Natural killer cell treated with Interleukin-12 subunit alpha and Interleukin-12 subunit beta and Interleukin-15 and Interleukin-18, amount 100 ng/mL, for 72 hours (primary cell): ENCODE results near the gene INSC. TPM values are rescaled to one million over a fixed set of nuclear protein-coding genes. Genes with fewer than 3 reads are reported as not detected.

Experiments
- ATAC-seq, 2 donors: fragments of 150-1000 bp; cut with Tn5 transposase in 1 of 2; sonication (Bioruptor Pico), chemical (Tn5 transposase) in 1 of 2; 2 replicates each; pipeline ENCODE4 v1.10.0; 2021
- DNase-seq: peaks from one replicate; pipeline ENCODE4 v3.0.0; 2022; ENCODE audit warnings: low spot score
- H3K27ac Mint-ChIP-seq, 2 donors: 1 replicate in 1 of 2; 2 replicates in 1 of 2; pipeline ENCODE4 v1.8.0; 2022; ENCODE audit warnings: mixed read lengths in 2 of 2, mild to moderate bottlenecking in 1 of 2, moderate library complexity in 1 of 2
- H3K27me3 Mint-ChIP-seq, 2 donors: 1 replicate in 1 of 2; 2 replicates in 1 of 2; pipeline ENCODE4 v1.8.0; 2022; ENCODE audit warnings: mixed read lengths in 2 of 2
- H3K36me3 Mint-ChIP-seq: one replicate; pipeline ENCODE4 v1.8.0; 2022; ENCODE audit warnings: mixed read lengths
- H3K4me1 Mint-ChIP-seq, 2 donors: 1 replicate in 1 of 2; 2 replicates in 1 of 2; pipeline ENCODE4 v1.8.0; 2022; ENCODE audit warnings: low read depth in 2 of 2, mixed read lengths in 2 of 2, mild to moderate bottlenecking in 1 of 2
- H3K4me3 Mint-ChIP-seq: one replicate; pipeline ENCODE4 v1.8.0; 2022; ENCODE audit warnings: mixed read lengths
- H3K9me3 Mint-ChIP-seq: 2 replicates; pipeline ENCODE4 v1.8.0; 2022; ENCODE audit warnings: mixed read lengths
- total RNA-seq, 2 donors: library from RNA; stranded (reverse); gene quantifications; one replicate each; pipeline ENCODE4 v1.2.3, GENCODE V29; 2022

The INSC gene
- total RNA-seq, 2 donors from 2014 or later: 0.55 TPM; not detected in 1

DNA sequence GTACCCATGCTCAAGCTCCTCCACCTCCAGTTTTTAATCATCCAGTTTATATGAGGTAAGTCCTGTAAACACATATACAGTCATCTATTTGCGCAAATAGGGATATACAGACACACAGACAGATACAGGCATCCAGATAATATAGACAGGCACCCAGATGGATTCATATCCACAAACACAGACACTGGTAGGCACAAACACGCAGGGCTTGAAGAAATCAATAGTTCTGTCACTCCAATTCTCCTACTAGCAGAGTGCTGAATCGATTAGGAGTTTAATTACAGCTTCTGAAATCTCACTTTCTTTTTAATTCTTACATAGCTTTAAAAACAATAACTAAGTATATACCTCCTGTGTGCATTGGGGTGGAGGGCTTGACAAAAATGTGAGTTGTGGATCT is 56.0 kb downstream of the INSC start:
- no peaks in the 10 kb centered on the region for H3K36me3 Mint-ChIP-seq
- no peaks in the 10 kb centered on the region for H3K9me3 Mint-ChIP-seq
- H3K4me3 Mint-ChIP-seq: no peak overlapping the region
- DNase-seq (no peak), ATAC-seq (no peak)
- H3K27ac Mint-ChIP-seq: no peak overlapping the region
- peaks cover 21 to 34% of the 10 kb centered on the region in 2 donors for H3K27me3 Mint-ChIP-seq
- no peaks in the 10 kb centered on the region for H3K4me1 Mint-ChIP-seq

DNA sequence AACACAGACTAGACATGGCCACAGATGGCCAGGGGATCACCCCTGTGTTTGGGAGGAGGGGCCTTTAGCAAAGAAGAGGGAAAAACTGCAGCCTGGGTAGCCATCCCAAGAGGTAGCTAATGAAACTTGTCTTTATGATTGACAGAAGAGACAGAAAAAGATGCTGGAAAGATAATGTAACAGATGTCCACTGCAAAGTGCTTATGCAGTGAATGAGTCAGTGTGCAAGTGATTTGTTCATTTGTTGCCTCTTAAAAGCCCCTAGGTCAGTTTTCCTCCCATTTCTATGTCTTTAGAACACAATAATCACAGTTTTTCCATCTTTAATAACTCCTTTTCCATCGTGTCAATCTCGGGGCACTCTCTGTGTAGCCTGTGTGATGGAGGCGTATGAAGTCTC is 57.2 kb downstream of the INSC start:
- Mint-ChIP-seq H3K27ac (no peak overlapping the region), H3K4me3 (no peak overlapping the region), H3K4me1 (no peaks in the 10 kb centered on the region), H3K9me3 (no peaks in the 10 kb centered on the region), H3K36me3 (no peaks in the 10 kb centered on the region), H3K27me3 (peaks cover 21 to 34% of the 10 kb centered on the region in 2 donors)
- no peak for DNase-seq
- no peak for ATAC-seq

DNA sequence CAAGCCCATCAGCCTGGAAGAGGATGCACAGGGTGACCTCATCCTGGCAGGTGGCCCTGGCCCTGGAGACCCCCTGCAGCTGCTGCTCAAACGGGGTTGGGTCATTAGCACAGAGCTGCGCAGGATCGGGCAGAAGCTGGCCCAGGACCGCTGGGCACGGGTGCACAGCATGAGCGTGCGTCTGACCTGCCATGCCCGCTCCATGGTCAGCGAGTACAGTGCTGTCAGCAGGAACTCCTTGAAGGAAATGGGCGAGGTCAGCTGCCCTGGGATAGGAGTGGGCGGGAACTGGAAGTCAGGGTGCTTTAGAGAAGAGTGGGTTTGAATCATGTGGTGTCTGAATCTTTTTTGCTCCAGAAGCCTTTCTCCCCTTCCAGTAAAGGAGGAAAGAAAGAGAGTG is 61.1 kb downstream of the INSC start:
- Mint-ChIP-seq H3K27me3 (peaks cover 22 to 35% of the 10 kb centered on the region in 2 donors), H3K4me1 (no peaks in the 10 kb centered on the region), H3K9me3 (no peaks in the 10 kb centered on the region), H3K27ac (no peak overlapping the region), H3K36me3 (no peaks in the 10 kb centered on the region), H3K4me3 (no peak overlapping the region)
- ATAC-seq: no peak
- no peak for DNase-seq

DNA sequence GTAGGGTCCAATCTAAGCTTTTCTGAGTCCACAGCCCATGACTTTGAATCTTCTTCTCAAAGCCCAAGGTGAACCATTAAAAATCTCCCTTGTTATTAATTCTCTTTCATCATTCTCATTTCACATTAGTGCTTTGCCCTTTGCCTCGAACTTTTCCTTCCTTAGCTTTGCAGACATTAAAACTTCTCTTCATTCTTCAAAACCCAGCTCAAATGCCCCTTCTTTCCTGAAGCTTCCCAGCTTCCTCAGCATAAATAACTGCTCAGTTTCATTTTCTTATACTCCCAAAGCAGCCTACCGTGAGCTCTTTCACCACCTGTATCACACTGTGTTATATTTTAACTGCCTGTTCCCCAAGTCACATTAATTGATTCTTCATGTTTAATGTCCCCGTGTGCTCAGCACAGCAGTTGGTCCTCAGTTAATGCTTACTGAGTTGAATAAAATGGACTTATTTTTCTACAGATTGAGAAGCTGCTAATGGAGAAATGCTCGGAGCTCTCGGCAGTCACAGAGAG is 62.0 kb downstream of the INSC start:
- no peak for ATAC-seq
- Mint-ChIP-seq H3K27ac (no peak overlapping the region), H3K27me3 (peaks cover 22 to 35% of the 10 kb centered on the region in 2 donors), H3K36me3 (no peaks in the 10 kb centered on the region), H3K9me3 (no peaks in the 10 kb centered on the region), H3K4me3 (no peak overlapping the region), H3K4me1 (no peaks in the 10 kb centered on the region)
- no peak for DNase-seq

DNA sequence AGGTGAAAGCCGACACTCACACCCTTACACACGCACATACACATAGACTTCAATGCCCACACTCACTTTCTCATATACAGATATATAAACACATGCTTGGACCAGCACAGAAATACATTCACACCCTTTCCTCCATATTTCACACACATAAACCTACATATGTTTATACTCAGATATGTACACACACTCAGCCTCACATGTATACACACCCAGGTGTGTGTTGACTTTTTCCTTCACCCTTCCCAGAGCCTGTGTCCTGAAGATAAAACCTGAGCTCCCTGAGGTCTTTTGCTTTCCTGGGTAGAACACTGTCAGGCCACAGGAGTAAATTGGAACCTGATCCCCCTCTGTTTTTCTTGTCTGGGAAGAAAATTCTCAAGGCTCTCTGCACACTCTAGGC is 62.8 kb downstream of the INSC start:
- no peaks in the 10 kb centered on the region for H3K9me3 Mint-ChIP-seq
- H3K36me3 Mint-ChIP-seq: no peaks in the 10 kb centered on the region
- H3K27ac Mint-ChIP-seq: no peak overlapping the region
- H3K27me3 Mint-ChIP-seq: peaks cover 17 to 31% of the 10 kb centered on the region in 2 donors
- H3K4me3 Mint-ChIP-seq: no peak overlapping the region
- DNase-seq: no peak
- H3K4me1 Mint-ChIP-seq: no peaks in the 10 kb centered on the region
- ATAC-seq: no peak

DNA sequence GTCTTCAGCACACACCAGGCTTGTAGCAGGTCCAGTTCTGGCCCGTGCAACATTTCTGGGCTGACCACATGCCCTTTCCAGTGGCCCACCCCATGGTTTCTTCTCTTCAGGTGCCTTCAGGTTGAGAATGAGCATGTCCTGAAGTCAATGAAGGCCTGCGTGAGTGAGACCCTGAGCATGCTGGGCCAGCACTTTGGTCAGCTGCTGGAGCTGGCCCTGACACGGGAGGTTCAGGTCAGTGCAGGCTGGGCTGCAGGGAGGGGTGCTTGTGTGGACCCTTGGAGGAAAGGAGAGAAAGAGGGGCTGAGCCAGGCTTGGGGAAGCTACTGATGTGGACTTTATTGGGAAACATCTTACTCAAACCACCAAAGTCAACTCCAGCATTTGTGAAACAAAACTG is 63.5 kb downstream of the INSC start:
- H3K27me3 Mint-ChIP-seq: peaks cover 15 to 25% of the 10 kb centered on the region in 2 donors
- peak in 1 of 2 donors; percentile 54 for ATAC-seq
- H3K36me3 Mint-ChIP-seq: no peaks in the 10 kb centered on the region
- H3K4me1 Mint-ChIP-seq: no peaks in the 10 kb centered on the region
- no peak for DNase-seq
- no peak overlapping the region for H3K27ac Mint-ChIP-seq
- H3K4me3 Mint-ChIP-seq: no peak overlapping the region
- no peaks in the 10 kb centered on the region for H3K9me3 Mint-ChIP-seq

DNA sequence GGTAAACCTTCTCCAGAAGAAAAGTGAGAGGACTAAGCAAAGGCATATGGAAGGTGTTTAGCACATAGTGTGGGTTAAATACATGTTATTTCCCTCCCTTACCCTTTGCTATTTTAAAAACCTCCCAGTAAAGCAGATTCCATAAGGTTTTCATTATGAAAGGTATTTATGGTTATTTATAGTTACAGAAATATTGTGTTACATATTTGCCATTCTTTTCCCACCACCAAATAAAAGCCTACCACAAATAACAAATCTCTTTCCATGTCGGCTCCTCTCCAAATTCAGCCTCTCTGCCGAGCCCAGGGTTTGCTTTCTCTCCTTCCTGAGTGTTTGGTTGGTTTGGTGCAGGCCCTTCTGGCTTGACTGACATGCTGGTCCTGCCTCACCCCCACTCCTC is 64.4 kb downstream of the INSC start:
- H3K4me3 Mint-ChIP-seq: no peak overlapping the region
- DNase-seq (no peak), ATAC-seq (no peak)
- no peaks in the 10 kb centered on the region for H3K36me3 Mint-ChIP-seq
- no peak overlapping the region for H3K27ac Mint-ChIP-seq
- H3K27me3 Mint-ChIP-seq: peaks cover 14 to 20% of the 10 kb centered on the region in 2 donors
- H3K9me3 Mint-ChIP-seq: no peaks in the 10 kb centered on the region
- H3K4me1 Mint-ChIP-seq: no peaks in the 10 kb centered on the region

DNA sequence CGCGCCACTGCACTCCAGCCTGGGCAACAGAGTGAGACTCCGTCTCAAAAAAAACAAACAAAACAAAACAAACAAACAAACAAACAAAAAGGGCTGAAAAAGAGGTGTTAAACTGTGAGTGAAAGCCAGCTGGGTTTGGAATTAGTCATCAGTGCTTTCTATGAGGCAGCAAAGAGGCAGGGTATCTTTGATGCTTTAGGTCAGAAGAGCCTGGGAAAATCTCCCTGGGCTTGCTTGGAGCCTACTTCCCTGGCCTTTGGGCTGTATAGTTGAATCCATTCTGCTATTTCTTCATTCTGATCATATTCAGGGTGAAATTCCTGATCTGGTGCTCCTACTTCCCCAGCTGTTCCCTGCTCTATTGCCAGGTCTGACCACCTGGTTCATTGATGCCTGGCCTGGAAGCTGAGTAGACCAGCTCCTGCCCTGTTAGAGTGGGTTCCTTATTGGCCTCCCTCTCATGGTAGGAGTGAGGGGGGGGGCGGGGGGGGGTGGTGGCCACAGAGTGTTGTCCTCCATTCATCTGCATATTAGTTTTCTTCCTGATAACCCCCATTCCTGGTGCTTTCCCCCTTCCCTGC is 65.6 kb downstream of the INSC start:
- no peak overlapping the region for H3K27ac Mint-ChIP-seq

DNA sequence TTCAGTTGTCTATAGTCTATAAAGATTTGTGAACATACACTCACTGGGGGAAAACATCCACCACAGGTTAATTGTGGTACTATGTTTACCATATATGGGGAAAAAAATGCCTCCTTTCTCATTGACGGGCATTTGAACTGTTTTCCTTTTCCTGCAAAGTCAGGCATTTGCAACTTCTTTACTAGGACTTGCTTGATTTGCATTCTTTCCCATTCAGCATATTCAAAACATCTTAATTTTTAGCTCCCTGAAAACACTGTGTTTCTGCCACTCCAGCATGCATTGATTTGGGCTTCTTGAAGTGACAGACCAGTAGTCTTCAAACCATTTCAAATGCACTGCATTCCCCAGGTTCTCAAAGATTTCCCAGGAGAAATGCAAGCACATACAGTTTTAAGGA is 67.6 kb downstream of the INSC start:
- Mint-ChIP-seq H3K36me3 (no peaks in the 10 kb centered on the region), H3K27me3 (peaks cover 7 to 16% of the 10 kb centered on the region in 2 donors), H3K4me3 (no peak overlapping the region), H3K4me1 (no peaks in the 10 kb centered on the region), H3K27ac (no peak overlapping the region), H3K9me3 (no peaks in the 10 kb centered on the region)
- no peak for ATAC-seq
- no peak for DNase-seq

More for the DNA sequence above, 65.6 kb downstream of the INSC start:
- Mint-ChIP-seq H3K4me1 (no peaks in the 10 kb centered on the region), H3K36me3 (no peaks in the 10 kb centered on the region), H3K9me3 (no peaks in the 10 kb centered on the region), H3K27me3 (peaks cover 11 to 12% of the 10 kb centered on the region in 2 donors), H3K4me3 (no peak overlapping the region)
- ATAC-seq (no peak), DNase-seq (no peak)

DNA sequence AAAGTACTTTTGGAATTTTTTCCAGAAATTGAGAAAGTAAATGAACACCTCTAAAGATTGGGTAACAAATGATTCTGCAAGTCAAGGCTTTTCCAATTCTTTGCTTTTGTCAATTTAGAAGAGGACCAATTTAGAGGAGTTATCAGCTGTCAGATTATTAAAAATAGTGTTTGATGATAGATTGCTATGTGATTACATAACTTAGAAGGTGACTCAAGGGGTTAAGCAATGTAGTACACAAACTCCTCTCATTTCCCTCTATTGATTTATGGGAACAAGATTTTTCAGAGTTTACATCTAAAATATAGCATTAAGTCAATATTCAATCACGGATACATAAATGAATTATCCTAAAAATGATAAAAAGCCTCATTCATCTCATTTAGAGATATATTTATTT is 70.3 kb downstream of the INSC start:
- no peak for ATAC-seq

DNA sequence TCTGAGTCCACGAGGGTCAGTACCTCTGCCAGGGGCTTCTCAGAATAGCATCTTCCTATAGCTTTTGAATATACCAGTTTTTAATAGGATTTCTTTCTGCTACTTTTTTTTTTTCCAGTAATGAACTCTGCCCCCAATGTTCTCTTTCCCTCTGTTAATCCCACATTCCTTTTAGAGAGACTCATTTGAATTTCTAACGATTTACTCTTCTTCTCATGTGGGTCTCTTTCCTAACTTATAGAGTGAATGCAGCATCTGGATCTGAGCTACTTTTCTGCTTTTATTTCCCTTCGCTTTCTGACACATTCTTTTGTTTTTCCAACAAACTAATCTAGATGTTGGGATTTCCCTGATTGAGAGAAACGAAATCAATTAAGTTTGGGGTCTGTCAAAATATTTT is 71.4 kb downstream of the INSC start:
- DNase-seq: no peak
- Mint-ChIP-seq H3K27ac (no peak overlapping the region), H3K27me3 (peaks cover 14 to 16% of the 10 kb centered on the region in 2 donors), H3K4me1 (no peaks in the 10 kb centered on the region), H3K36me3 (no peaks in the 10 kb centered on the region), H3K4me3 (no peak overlapping the region), H3K9me3 (no peaks in the 10 kb centered on the region)
- no peak for ATAC-seq

More for the DNA sequence above, 70.3 kb downstream of the INSC start:
- DNase-seq: no peak
- Mint-ChIP-seq H3K27ac (no peak overlapping the region), H3K36me3 (no peaks in the 10 kb centered on the region), H3K27me3 (peaks cover 12 to 21% of the 10 kb centered on the region in 2 donors), H3K9me3 (no peaks in the 10 kb centered on the region), H3K4me1 (no peaks in the 10 kb centered on the region), H3K4me3 (no peak overlapping the region)

DNA sequence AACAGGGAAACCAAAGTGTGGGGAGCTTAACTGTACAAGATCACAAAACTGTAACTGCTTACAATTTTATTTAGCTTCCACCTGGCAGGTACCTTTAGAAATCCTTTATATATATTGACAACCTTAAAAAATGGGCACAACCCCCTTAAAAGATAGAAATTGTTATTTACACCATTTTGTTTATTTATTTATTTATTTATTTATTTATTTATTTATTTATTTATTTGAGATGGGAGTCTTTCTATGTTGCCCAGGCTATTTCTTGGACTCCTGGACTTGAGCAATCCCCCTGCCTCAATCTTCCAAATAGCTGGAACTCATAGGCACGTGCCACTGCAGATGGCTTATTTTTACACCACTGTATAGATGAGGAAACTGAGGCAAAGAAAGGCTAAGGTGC is 74.5 kb downstream of the INSC start:
- H3K9me3 Mint-ChIP-seq: no peaks in the 10 kb centered on the region
- no peak overlapping the region for H3K27ac Mint-ChIP-seq
- H3K4me1 Mint-ChIP-seq: no peaks in the 10 kb centered on the region
- no peak overlapping the region for H3K4me3 Mint-ChIP-seq
- H3K36me3 Mint-ChIP-seq: no peaks in the 10 kb centered on the region
- no peak for DNase-seq
- no peak for ATAC-seq
- H3K27me3 Mint-ChIP-seq: peaks cover 14% of the 10 kb centered on the region in 2 donors

DNA sequence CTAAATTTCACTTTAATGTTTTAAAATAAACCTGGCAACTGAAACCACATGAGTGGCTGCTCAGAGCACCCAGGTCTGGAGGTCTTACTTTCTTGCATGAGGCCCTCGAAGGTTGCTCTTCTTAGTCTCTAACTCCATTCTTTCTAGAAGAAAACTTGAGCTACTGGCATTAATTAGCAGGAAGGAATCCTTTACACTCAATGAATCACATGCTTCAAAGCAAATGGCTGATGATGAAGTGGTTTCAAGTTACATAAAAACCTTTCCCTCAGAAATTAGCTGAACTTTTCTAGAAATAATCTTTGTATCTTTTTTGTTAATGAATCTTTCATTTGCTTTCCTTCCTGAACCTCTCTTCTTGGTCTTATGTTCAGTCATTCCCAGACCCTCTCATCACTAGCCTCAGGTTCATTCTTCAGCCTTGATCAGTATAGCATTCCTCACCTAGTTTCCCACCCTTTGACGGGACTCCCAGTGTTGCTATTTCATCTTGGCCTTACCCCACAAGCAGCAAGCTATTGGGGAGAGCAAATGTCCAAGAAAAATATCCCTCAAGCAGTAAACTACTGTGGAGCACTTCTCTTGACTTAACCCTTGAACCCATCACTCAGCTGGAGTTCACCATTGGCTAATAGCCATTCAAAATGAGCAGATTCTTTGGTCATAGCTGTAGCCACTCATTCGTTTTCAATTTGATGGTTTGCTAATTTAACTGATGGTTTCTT is 75.1 kb downstream of the INSC start:
- ATAC-seq: no peak
- Mint-ChIP-seq H3K9me3 (no peaks in the 10 kb centered on the region), H3K27ac (no peak overlapping the region), H3K4me3 (no peak overlapping the region), H3K27me3 (peaks cover 14% of the 10 kb centered on the region in 2 donors), H3K36me3 (no peaks in the 10 kb centered on the region), H3K4me1 (no peaks in the 10 kb centered on the region)
- no peak for DNase-seq

DNA sequence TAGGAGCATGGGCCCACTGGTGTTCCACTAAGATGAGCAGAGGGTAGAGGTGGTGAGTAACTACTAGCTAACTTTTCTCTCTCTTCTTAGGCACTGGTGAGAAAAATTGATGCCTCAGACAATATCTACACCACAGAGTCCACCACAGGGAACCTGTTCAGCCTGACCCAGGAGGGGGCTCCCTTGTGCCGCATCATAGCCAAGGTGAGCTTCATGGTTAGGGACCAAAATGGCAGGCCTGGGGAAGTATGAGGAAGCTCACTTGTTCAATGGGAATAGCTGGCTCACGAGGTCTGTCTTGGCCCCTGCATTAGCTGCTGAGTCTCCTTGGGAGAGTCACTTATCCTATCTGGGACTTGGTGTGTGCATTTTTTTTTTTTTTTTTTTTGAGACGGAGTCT is 75.9 kb downstream of the INSC start:
- ATAC-seq: peak; percentile 20 to 24
- Mint-ChIP-seq H3K27ac (no peak overlapping the region), H3K9me3 (no peaks in the 10 kb centered on the region), H3K27me3 (peaks cover 14% of the 10 kb centered on the region in 2 donors), H3K4me1 (no peaks in the 10 kb centered on the region), H3K36me3 (no peaks in the 10 kb centered on the region), H3K4me3 (no peak overlapping the region)
- no peak for DNase-seq
